Mononuclear cell (primary cell): ENCODE measurements around the gene ATF7. TPM values are rescaled to one million over a fixed set of nuclear protein-coding genes. Genes with fewer than 3 reads are reported as not detected.
"Not testable (repeated sequence)": the region's sequence is repeated elsewhere in the genome, so short reads cannot be mapped to it uniquely, and the experiment has no call there.

Source experiments
- H3K27me3 ChIP-seq: 2 replicates; pipeline ENCODE4 v1.6.0; 2011; ENCODE audit warnings: low read length, control low read depth; ENCODE audit not compliant: insufficient read depth
- H3K4me1 ChIP-seq: 2 replicates; pipeline ENCODE4 v1.5.1; 2011; ENCODE audit warnings: mild to moderate bottlenecking, low read length, control low read depth; ENCODE audit not compliant: insufficient read depth
- H3K4me3 ChIP-seq: 2 replicates; pipeline ENCODE4 v1.5.1; 2011; ENCODE audit warnings: mild to moderate bottlenecking, low read length, moderate library complexity
- H3K9me3 ChIP-seq: 2 replicates; pipeline ENCODE4 v1.5.1; 2011; ENCODE audit warnings: low read depth, mild to moderate bottlenecking, control low read depth, low read length
- total RNA-seq: library from RNA; depleted of rRNA; stranded (reverse); fragments of >200 nt; gene quantifications from one replicate; pipeline ENCODE4 v1.2.3, GENCODE V29; 2012

The ATF7 gene
- 8.0 TPM for total RNA-seq

DNA sequence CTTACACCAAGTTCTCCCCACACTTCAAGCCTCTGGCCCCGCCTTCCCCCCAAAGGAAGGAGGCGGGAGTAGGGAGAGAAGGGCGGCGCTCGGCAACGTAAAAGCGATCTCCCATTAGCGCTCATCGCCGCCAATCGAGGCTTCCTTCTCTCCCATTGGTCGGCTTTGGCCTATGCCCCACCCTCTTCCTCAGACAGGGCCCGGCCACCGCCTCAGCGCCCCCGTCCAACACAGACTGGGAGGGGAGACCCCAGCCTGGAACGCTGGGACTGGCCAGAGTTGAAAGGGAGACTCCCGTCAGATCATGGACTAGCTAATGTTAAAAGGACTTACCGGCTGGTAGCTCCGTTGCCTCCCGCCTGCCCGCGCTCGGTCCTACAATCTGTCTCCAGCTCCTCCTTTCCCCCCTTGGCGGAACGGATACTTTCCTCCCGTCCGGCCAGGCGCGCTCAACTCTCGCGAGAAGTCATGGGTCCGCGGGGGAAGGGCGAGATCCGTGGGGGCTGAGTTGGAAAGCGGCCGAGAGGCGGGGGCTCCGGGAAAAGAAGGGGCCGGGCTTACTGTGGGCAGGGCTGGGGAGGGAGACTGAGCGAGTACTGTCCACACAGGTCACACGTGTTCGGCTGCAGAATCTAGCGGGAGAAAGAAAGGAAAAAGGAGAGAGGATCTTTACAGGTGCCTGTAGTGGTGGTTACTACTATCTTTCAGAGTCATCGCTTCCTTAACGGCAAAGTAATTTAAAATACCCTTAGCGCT lies at the start of gene ATF7:
Gene ATF7, minus strand, starts transcription at position 437 of the 756 bp plus-strand sequence. CDS start 25,382 bp downstream, outside the sequence.
- Histone ChIP-seq H3K4me1 (peaks cover 40% of the 10 kb centered on the region), H3K4me3 (peak within 1 kb of the TSS; percentile 79), H3K9me3 (no peaks in the 10 kb centered on the region), H3K27me3 (no peaks in the 10 kb centered on the region)

DNA sequence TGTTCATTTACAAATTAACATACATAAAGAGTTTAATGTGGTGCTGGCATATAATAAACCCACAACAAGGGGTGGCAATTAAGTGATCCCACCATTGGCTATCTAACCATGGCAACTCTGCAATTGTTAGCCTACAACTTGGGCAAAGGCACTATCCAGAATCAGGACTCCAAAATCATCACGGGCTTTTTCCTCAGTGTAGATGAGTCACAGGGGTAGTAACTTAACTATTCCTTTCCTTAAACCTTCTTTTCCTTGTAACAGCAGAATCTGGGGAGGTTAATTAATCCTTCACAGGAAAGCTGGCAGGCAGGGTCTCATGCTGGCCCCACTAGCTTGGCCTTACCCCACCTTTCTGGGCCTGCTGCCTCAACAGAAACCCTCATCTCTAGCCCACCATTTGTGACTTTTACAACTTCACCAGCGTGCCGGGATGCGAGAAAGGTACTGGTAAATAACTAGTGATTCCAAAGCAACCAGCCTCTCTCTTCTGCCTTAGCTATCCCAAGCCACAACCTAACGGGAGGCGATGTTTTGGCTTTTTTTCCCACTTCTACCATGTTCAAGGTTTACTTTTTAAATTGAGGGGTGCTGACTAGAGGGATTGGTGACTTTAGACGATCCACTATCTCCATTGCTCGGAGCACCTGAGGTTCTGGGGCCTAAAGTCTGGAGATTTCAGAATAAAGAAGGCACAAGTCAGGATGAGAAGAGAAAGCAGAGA lies 49.0 kb upstream of the ATF7 start:
- peaks cover 21% of the 10 kb centered on the region for H3K27me3 ChIP-seq
- peak overlapping the region; percentile 65 for H3K4me3 ChIP-seq
- H3K4me1 ChIP-seq: peaks cover 25% of the 10 kb centered on the region
- H3K9me3 ChIP-seq: no peaks in the 10 kb centered on the region

DNA sequence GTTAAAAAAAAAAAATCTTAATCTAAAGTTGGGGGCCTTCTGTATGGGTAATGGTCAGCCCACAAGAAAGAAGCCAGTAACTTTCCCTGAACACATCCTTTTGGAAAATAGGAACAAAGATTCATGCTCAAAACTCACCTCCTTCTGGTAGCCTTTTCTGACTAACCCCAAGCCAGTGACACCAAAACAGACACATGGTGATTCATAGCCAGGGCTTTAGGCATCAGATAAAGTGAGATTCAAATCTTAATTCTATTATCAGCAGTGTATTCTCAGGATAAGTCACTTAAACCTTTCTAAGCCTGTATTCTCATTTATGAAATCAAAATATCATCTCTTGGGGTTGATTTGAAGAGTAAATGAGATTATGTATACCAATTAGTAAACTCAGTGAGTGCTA lies 44.8 kb upstream of the ATF7 start:
- H3K9me3 ChIP-seq: no peaks in the 10 kb centered on the region
- H3K27me3 ChIP-seq: no peaks in the 10 kb centered on the region
- peaks cover 10% of the 10 kb centered on the region for H3K4me1 ChIP-seq
- H3K4me3 ChIP-seq: no peak overlapping the region

DNA sequence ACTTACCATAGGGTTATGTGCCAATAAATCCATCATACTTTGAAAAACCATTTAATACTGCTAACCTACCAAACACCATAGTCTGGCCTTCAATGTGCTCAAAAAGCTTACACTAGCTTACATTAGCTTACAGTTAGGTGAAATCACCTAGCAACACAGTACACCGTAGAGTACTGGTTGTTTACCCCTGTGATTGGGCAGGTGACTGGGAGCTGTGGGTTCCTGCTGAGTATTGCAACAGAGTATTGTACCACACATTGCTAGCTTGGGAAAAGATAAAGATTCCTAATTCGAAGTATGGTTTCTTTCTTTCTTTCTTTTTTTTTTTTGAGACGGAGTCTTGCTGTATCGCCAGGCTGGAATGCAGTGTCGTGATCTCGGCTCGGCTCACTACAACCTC lies 44.1 kb upstream of the ATF7 start:
- H3K4me3 ChIP-seq: no peak overlapping the region
- peaks cover 6% of the 10 kb centered on the region for H3K4me1 ChIP-seq
- H3K9me3 ChIP-seq: no peaks in the 10 kb centered on the region
- no peaks in the 10 kb centered on the region for H3K27me3 ChIP-seq

DNA sequence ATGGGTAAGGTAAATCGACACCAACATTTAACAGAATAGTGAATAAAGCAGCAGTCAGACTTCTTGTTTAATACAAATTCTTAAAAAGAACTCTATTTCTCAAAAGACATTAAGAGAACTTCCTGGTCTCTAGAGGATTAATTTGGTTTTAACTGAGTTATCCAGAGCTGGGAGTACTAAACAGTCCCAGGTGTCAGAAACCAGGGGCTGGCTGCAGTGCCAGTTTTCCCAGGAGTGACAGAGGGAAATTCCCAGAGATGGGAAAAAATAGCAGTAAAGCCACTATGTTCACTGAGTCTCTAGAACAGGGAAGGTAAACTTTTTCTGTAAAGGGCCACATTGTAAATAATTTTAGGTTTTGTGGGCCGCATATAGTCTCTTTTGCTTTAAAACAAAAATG lies 40.9 kb upstream of the ATF7 start:
- H3K4me3 ChIP-seq: no peak overlapping the region
- H3K4me1 ChIP-seq: no peaks in the 10 kb centered on the region
- H3K27me3 ChIP-seq: no peaks in the 10 kb centered on the region
- H3K9me3 ChIP-seq: no peaks in the 10 kb centered on the region

DNA sequence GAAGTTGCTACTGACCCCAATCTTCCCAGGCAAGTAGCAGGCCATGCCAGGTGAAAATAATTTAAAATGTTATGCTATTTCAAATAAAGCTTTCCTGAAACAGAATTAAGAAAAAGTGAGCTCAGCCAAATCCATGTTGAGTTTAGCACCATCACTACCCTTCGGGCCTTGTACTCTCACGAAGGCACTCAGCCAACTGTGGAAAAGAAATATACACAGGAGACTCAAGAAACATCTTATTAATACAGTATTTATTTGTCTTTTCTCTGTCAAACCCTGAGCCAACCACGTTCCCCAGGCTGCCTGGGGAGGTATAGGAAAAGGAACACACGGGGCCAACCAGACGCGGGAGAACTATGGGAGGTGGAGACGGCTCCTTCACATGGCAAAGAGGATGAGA lies 38.8 kb upstream of the ATF7 start:
- H3K4me3 ChIP-seq: no peak overlapping the region
- H3K4me1 ChIP-seq: no peaks in the 10 kb centered on the region
- no peaks in the 10 kb centered on the region for H3K9me3 ChIP-seq
- no peaks in the 10 kb centered on the region for H3K27me3 ChIP-seq

DNA sequence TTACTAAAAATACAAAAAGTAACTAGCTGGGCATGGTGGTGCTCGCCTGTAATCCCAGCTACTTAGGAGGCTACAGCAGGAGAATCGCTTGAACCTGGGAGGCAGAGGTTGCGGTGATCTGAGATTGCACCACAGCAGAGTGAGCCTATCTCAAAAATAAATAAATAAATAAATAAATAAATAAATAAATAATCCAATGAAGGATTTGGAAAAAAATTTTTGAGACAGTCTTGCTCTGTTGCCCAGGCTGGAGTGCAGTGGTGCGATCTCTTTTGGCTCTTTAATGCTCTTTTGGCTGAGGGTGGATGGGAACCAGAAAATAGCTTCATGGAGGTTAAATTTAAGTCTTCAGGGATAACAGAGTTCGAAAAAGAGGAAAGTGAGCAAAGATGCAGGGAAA lies 38.0 kb upstream of the ATF7 start:
- Histone ChIP-seq H3K4me1 (no peaks in the 10 kb centered on the region), H3K27me3 (no peaks in the 10 kb centered on the region), H3K9me3 (no peaks in the 10 kb centered on the region), H3K4me3 (no peak overlapping the region)

DNA sequence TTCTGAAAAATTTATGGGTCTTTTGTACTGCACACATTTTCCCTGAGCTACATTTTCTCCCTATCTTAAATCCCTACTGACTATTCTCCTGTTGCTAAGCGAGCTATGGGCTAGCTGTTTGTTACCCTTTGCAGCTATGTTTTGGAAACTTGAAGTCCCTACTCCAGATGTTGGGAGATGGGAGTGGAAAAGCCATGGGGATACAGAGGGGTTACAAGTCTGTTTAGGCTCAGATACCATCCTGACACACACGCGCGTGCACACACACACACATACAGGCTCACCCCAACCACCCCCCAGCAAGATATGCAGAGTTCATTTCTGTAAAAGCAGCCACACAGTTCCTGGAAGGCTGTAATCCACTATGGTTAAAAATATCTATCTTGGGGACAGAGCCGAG lies 33.9 kb upstream of the ATF7 start:
- H3K27me3 ChIP-seq: no peaks in the 10 kb centered on the region
- no peak overlapping the region for H3K4me3 ChIP-seq
- no peaks in the 10 kb centered on the region for H3K4me1 ChIP-seq
- no peaks in the 10 kb centered on the region for H3K9me3 ChIP-seq

DNA sequence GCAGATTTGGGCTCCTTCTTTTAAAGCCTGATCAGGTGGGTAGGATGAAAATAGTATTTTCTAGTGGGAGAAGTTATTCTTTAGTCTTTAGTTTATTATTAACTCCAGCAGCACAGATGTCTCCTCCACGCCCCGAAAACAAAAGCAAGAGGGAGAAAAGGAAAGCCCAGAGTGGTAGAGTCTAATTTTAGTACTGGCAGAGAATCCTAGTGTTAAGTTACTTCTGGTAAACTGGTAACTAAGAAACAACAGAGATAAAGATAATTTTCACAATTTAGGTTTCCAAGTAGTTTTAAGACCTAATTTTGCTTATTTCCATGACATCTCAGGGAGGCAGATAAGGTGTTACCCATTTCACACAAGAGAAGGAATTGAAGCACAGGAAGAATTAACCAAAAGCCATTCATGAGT lies 33.4 kb upstream of the ATF7 start:
- Histone ChIP-seq H3K4me1 (no peaks in the 10 kb centered on the region), H3K4me3 (no peak overlapping the region), H3K9me3 (no peaks in the 10 kb centered on the region), H3K27me3 (no peaks in the 10 kb centered on the region)

DNA sequence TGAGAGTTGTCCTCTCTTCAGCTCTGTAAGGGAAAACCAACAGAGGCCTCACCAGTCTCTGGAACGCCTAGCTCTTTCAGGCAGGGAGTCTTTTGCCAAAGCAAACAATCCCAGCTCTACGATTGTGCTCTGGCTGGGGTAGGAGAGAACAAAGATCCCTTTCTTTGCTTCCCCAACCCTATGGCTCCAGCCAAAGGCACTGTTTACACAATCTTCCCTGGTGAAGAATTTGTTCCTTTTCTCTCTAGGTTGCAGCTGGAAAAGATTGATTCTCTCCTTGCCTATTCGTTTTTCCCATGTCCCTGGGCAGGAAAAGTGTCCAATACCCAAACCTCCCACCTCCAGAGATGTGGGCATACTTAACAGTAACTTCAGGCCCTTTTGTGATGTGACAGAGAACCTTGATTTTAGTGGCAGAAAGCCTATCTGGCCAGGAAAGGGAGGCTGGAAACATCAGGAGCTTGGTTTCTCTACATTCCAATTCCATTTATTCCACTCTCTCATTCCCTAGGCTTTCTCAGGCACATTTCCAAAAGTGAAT lies 32.9 kb upstream of the ATF7 start:
- Histone ChIP-seq H3K27me3 (no peaks in the 10 kb centered on the region), H3K9me3 (no peaks in the 10 kb centered on the region), H3K4me3 (no peak overlapping the region), H3K4me1 (no peaks in the 10 kb centered on the region)

DNA sequence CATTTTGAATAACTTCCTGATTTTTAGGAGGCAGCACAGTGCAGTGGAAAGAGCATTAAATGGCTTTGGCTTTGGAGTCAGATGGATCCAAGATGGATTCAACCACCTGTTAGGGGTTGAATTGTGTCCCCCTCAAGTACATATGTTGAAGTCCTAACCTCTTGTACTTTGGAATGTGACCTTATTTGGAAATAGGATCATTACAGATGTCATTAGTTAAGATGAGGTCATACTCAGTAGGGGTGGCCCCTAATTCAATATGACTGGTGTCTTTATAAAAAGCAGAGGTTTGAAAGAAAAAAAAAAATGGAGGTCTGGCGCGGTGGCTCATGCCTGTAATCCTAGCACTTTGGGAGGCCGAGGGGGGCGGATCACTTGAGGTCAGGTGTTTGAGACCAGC lies 30.9 kb upstream of the ATF7 start:
- Histone ChIP-seq H3K4me1 (no peaks in the 10 kb centered on the region), H3K27me3 (no peaks in the 10 kb centered on the region), H3K9me3 (no peaks in the 10 kb centered on the region), H3K4me3 (no peak overlapping the region)

DNA sequence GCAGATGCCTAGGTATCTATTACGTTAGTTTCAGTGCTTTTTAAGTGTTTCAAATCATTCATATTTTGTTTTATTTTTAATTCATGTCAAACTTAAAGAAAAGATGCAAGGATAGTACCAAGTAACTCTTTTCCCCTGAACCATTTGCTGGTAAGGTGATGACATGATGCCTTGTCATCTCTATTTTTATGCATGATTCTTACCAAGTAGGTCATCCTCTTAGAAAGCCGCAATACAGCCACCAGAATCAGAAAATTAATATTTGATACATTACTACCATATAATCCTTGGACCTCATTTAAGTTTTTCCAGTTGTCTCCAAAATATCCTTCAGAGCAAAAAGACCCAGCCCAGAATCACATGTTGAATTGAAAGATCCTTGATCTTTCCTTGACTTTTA lies 27.4 kb upstream of the ATF7 start:
- Histone ChIP-seq H3K27me3 (no peaks in the 10 kb centered on the region), H3K9me3 (no peaks in the 10 kb centered on the region), H3K4me3 (no peak overlapping the region), H3K4me1 (no peaks in the 10 kb centered on the region)

DNA sequence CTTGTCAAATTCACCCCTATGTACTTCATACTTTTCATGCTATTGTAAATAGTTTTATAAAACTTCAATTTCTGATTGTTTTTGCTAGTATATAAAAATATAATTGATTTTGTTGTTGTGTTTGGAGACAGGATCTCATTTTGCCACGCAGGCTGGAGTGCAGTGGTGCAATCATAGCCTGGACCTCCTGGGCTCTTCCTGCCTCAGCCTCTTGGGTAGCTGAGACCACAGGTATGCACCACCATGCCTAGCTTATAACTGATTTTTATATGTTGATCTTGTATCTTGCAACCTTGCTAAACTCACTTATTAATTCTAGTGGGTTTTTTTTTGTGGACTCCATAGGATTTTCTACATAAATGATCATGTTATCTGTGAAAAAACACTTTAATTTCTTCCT lies 26.2 kb upstream of the ATF7 start:
- Histone ChIP-seq H3K4me3 (no peak overlapping the region), H3K27me3 (no peaks in the 10 kb centered on the region), H3K4me1 (no peaks in the 10 kb centered on the region), H3K9me3 (no peaks in the 10 kb centered on the region)

DNA sequence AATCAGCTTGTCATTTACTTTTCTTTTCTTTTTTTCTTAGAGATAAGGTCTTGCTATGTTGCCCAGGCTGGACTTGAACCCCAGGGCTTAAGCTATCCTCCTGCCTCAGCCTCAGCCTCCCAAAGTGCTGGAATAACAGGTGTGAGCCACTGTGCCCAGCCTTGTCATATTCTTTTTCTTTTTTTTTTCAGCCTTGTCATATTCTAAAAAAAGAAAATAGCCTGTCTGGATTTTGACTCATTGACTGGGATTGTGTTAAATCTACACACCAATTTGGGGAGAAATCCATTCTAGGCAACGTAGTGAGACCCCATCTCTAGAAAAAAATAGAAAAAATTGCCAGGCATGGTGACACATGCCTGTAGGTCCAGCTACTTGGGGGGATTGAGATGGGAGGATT lies 25.6 kb upstream of the ATF7 start:
- Histone ChIP-seq H3K4me3 (no peak overlapping the region), H3K9me3 (no peaks in the 10 kb centered on the region), H3K4me1 (no peaks in the 10 kb centered on the region), H3K27me3 (no peaks in the 10 kb centered on the region)

DNA sequence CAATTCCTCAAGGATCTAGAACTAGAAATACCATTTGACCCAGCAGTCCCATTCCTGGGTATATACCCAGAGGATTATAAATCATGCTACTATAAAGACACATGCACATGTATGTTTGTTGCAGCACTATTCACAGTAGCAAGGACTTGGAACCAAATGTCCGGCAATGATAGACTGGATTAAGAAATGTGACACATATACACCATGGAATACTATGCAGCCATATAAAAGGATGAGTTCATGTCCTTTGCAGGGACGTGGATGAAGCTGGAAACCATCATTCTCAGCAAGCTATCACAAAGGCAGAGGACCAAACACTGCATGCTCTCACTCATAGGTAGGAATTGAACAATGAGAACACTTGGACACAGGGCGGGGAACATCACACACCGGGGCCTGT lies 20.1 kb upstream of the ATF7 start:
- H3K27me3 ChIP-seq, H3K4me3 ChIP-seq, H3K4me1 ChIP-seq, H3K9me3 ChIP-seq: not testable (repeated sequence)

DNA sequence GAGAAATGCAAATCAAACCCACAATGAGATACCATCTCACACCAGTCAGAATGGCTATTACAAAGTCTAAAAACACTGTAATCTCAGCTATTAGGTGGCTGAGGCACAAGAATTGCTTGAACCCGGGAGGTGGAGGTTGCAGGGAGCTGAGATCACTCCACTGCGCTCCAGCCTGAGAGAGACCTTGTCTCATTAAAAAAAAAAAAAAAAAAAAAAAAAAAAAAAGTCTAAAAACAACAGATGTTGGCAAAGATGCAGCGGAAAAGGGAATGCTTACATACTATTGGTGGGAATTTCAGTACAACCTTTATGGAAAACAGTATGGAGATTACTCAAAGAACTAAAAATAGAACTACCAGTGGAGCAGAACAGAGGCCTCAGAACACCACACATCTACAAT lies 19.0 kb upstream of the ATF7 start:
- Histone ChIP-seq H3K27me3 (no peaks in the 10 kb centered on the region), H3K4me1 (no peaks in the 10 kb centered on the region), H3K4me3 (no peak overlapping the region), H3K9me3 (no peaks in the 10 kb centered on the region)
